PC-3 (cell line): ENCODE results near the gene EHMT2. TPM values are rescaled to one million over a fixed set of nuclear protein-coding genes. Genes with fewer than 3 reads are reported as not detected.

Experiments used
- ATAC-seq: fragments of 200-7000 bp; cut with Tn5 transposase; 2 replicates; pipeline ENCODE4 v1.9.1; 2020; ENCODE audit warnings: mild to moderate bottlenecking, moderate library complexity
- BruUV-seq: library from RNA; stranded (reverse); fragments of 400-500 nt; replicated peaks from 2 replicates; lab custom pipeline; 2021; lab: Mats Ljungman, UMichigan
- CTCF ChIA-PET: fragments of 300-600 bp; sonication (Branson Sonifier 250); formaldehyde crosslinking; loops from one replicate; lab custom pipeline; 2022; ENCODE audit warnings: antibody characterized with exemption; lab: Charles Lee
- POLR2A ChIA-PET: fragments of 300-600 bp; sonication (Branson Sonifier 250); formaldehyde crosslinking; loops from one replicate; lab custom pipeline; 2022; ENCODE audit warnings: antibody characterized with exemption; ENCODE audit not compliant: unreplicated experiment; lab: Charles Lee
- DNase-seq: peaks from one replicate; pipeline ENCODE4 v3.0.0-alpha.2; 2015
- H2AFZ ChIP-seq: fragments of 300-600 bp; sonication (generic); 2 replicates; pipeline ENCODE4 v1.6.0; 2016; ENCODE audit warnings: antibody characterized with exemption, low read length
- H3F3A ChIP-seq: fragments of 300-600 bp; sonication (generic); one replicate; pipeline ENCODE4 v1.6.0; 2017; ENCODE audit warnings: antibody characterized with exemption, low read length, control low read depth, mild to moderate bottlenecking; ENCODE audit not compliant: unreplicated experiment
- H3K27ac ChIP-seq: fragments of 300-600 bp; sonication (generic); 2 replicates; pipeline ENCODE4 v1.5.1; 2016; ENCODE audit warnings: mild to moderate bottlenecking, low read length
- H3K27me3 ChIP-seq: fragments of 300-600 bp; sonication (generic); 2 replicates; pipeline ENCODE4 v1.6.1; 2016; ENCODE audit warnings: low read length, mixed read lengths
- H3K36me3 ChIP-seq: fragments of 300-600 bp; sonication (generic); 2 replicates; pipeline ENCODE4 v1.6.1; 2016; ENCODE audit warnings: low read depth, mixed run types, low read length, mixed read lengths
- H3K4me1 ChIP-seq: fragments of 300-600 bp; sonication (generic); 2 replicates; pipeline ENCODE4 v1.5.1; 2016; ENCODE audit warnings: low read length; ENCODE audit not compliant: insufficient read depth
- H3K4me2 ChIP-seq: fragments of 300-600 bp; sonication (generic); 2 replicates; pipeline ENCODE4 v1.6.0; 2016; ENCODE audit warnings: low read length
- H3K4me3 ChIP-seq: fragments of 300-600 bp; sonication (generic); 2 replicates; pipeline ENCODE4 v1.5.1; 2016; ENCODE audit warnings: mild to moderate bottlenecking, low read length, mixed read lengths
- H3K79me2 ChIP-seq: fragments of 300-600 bp; sonication (generic); 2 replicates; pipeline ENCODE4 v1.6.1; 2017; ENCODE audit warnings: low read length, mixed read lengths
- H3K9ac ChIP-seq: fragments of 300-600 bp; sonication (generic); 2 replicates; pipeline ENCODE4 v1.6.0; 2016; ENCODE audit warnings: mild to moderate bottlenecking, low read length
- H3K9me2 ChIP-seq: fragments of 300-600 bp; sonication (generic); replicated peaks from 2 replicates; pipeline ENCODE4 v1.6.1; 2016; ENCODE audit warnings: mixed run types, low read length, mixed read lengths
- H3K9me3 ChIP-seq: fragments of 300-600 bp; sonication (generic); 2 replicates; pipeline ENCODE4 v1.6.1; 2016; ENCODE audit warnings: low read length, mixed read lengths
- H4K20me1 ChIP-seq: fragments of 300-600 bp; sonication (generic); 2 replicates; pipeline ENCODE4 v1.6.1; 2016; ENCODE audit warnings: low read length, mixed read lengths
- CTCF ChIP-seq: fragments of 300-600 bp; sonication (generic); conservative IDR thresholded peaks from 2 replicates; pipeline ENCODE4 v1.5.1; 2017; ENCODE audit warnings: antibody characterized with exemption, low read depth, mild to moderate bottlenecking, low read length
- EZH2 ChIP-seq: fragments of 300-600 bp; sonication (generic); IDR thresholded peaks from one replicate; pipeline ENCODE4 v1.6.1; 2017; ENCODE audit warnings: antibody characterized with exemption, mild to moderate bottlenecking, low read length; ENCODE audit not compliant: unreplicated experiment
- EZH2phosphoT487 ChIP-seq: fragments of 300-600 bp; sonication (generic); IDR thresholded peaks from 2 replicates; pipeline ENCODE4 v1.6.1; 2018; ENCODE audit warnings: mild to moderate bottlenecking, antibody characterized with exemption, low read length, borderline replicate concordance
- intact Hi-C: fragments of 100-400 bp; cut with micrococcal nuclease; formaldehyde crosslinking; loops from 2 replicates; pipeline ENCODE4 v1.9.0; 2023
- total RNA-seq: library from RNA; depleted of rRNA; stranded (reverse); fragments of >200 nt; gene quantifications from 2 replicates; pipeline ENCODE4 v1.2.3, GENCODE V29; 2014

The EHMT2 gene
- total RNA-seq, 1 experiment from 2014 or later: 74.5 TPM

GRCh38 chr6:31901953-31902643 lies 4.6 kb upstream of the EHMT2 start, which contains the start of gene ZBTB12:
Gene ZBTB12, minus strand, starts transcription at chr6:31902086. Its CDS starts 781 bp downstream, at chr6:31901305.
- H3K4me2 ChIP-seq: peak within 1 kb of the TSS; percentile 96
- peak within 1 kb of the TSS; percentile 87 for H2AFZ ChIP-seq
- no peaks in the 10 kb centered on the region for H3K9me2 ChIP-seq
- TF ChIP-seq EZH2 (no peak), CTCF (no peak), EZH2phosphoT487 (peak; percentile 59; the same call in 1 of the 2 replicates)
- no peaks in the 10 kb centered on the region for H4K20me1 ChIP-seq
- H3K36me3 ChIP-seq: no peaks in the 10 kb centered on the region
- peak within 1 kb of the TSS; percentile 39 for H3K27ac ChIP-seq
- no TSS peak for BruUV-seq
- peak; percentile 61 for ATAC-seq
- peaks cover 19% of the 10 kb centered on the region for H3K4me1 ChIP-seq
- H3K9me3 ChIP-seq: no peaks in the 10 kb centered on the region
- H3K9ac ChIP-seq: peak within 1 kb of the TSS; percentile 63
- ChIA-PET POLR2A (interaction anchor here (0.6 to 1.0 kb wide), 2 partner anchors 50 to 176 kb away, joined by 4 to 6 read pairs; no protein-coding TSS in a partner anchor), CTCF (interaction anchor here (0.9 kb wide), 1 partner anchor 39 kb away, joined by 6 read pairs; the partner anchor contains the start of gene NEU1)
- DNase-seq: peak; percentile 96
- peaks cover 22% of the 10 kb centered on the region for H3K79me2 ChIP-seq
- H3F3A ChIP-seq: no peaks in the 10 kb centered on the region
- intact Hi-C loops: loop anchor here (2.0 to 10.0 kb wide), 2 partner anchors 57 to 213 kb away; partner anchors contain the start of genes NELFE and SKIC2
- H3K27me3 ChIP-seq: no peaks in the 10 kb centered on the region
- H3K4me3 ChIP-seq: peak within 1 kb of the TSS; percentile 78

GRCh38 chr6:31901415-31901952 lies 4.0 kb upstream of the EHMT2 start:
- Histone ChIP-seq H3K4me3 (peak overlapping the region; percentile 78), H3K27ac (peak overlapping the region; percentile 39), H3K36me3 (no peaks in the 10 kb centered on the region), H3K4me2 (peak overlapping the region; percentile 96), H4K20me1 (no peaks in the 10 kb centered on the region), H3F3A (no peaks in the 10 kb centered on the region), H3K27me3 (no peaks in the 10 kb centered on the region), H3K9me3 (no peaks in the 10 kb centered on the region), H3K4me1 (peaks cover 22% of the 10 kb centered on the region), H3K9ac (peak overlapping the region; percentile 63), H3K9me2 (no peaks in the 10 kb centered on the region), H2AFZ (peak overlapping the region; percentile 87; the same call in 1 of the 2 replicates), H3K79me2 (peaks cover 28% of the 10 kb centered on the region)
- TSS peak; percentile 40 for BruUV-seq
- intact Hi-C loops: loop anchor here (10.0 kb wide), 1 partner anchor 213 kb away; no protein-coding TSS in a partner anchor
- ChIA-PET CTCF (interaction anchor here (0.9 kb wide), 1 partner anchor 39 kb away, joined by 6 read pairs; the partner anchor contains the start of gene NEU1), POLR2A (no interaction called here)
- ATAC-seq: peak; percentile 9
- TF ChIP-seq CTCF (no peak), EZH2 (no peak), EZH2phosphoT487 (no peak)
- DNase-seq: peak; percentile 37
